Stimulated activated CD4-positive, alpha-beta T cell treated with anti-CD3 and anti-CD28 coated beads, Interleukin-2, amount 100 ng/mL, for 48 hours (primary cell): ENCODE results near the gene MAP1LC3B.
"Not testable (repeated sequence)": the region's sequence is repeated elsewhere in the genome, so short reads cannot be mapped to it uniquely, and the experiment has no call there.

Experiments used
- DNase-seq, 2 donors: peaks; one replicate each; pipeline ENCODE4 v3.0.0-alpha.2; 2020

MAP1LC3B gene

GRCh38 chr16:87383505-87384161, 8.5 kb upstream of the MAP1LC3B start, which contains the start of gene FBXO31:
Gene FBXO31, minus strand, starts transcription at chr16:87383776. Its CDS starts 32 bp downstream, at chr16:87383744.
- peak; percentile 91 to 97 for DNase-seq

GRCh38 chr16:87384162-87384874, 7.8 kb upstream of the MAP1LC3B start:
- peak in 1 of 2 donors; percentile 41 for DNase-seq

GRCh38 chr16:87384875-87385167, 7.3 kb upstream of the MAP1LC3B start:
- DNase-seq = not testable (repeated sequence)

GRCh38 chr16:87387942-87388817, 4.0 kb upstream of the MAP1LC3B start:
- DNase-seq = peak; percentile 68 to 75

- no peak for DNase-seq
Measured at GRCh38 chr16:87388818-87389134, 3.4 kb upstream of the MAP1LC3B start.

GRCh38 chr16:87389245-87389644, 2.9 kb upstream of the MAP1LC3B start:
- DNase-seq = no peak

- not testable (repeated sequence) for DNase-seq
Measured at GRCh38 chr16:87389914-87390313, 2.2 kb upstream of the MAP1LC3B start.

GRCh38 chr16:87390641-87391323, 1.4 kb upstream of the MAP1LC3B start:
- DNase-seq = no peak

GRCh38 chr16:87391324-87391949, 699 bp upstream of the MAP1LC3B start:
- peak in 1 of 2 donors; percentile 18 for DNase-seq

- peak; percentile 21 to 34 for DNase-seq
Measured at GRCh38 chr16:87392821-87393679, 914 bp downstream of the MAP1LC3B start.

GRCh38 chr16:87393680-87394055, 1.5 kb downstream of the MAP1LC3B start:
- no peak for DNase-seq

GRCh38 chr16:87395181-87395842, 3.2 kb downstream of the MAP1LC3B start:
- DNase-seq = no peak

GRCh38 chr16:87404764-87405625, 12.9 kb downstream of the MAP1LC3B start:
- DNase-seq = no peak

GRCh38 chr16:87406495-87407088, 14.5 kb downstream of the MAP1LC3B start:
- no peak for DNase-seq

- DNase-seq = no peak
Measured at GRCh38 chr16:87407511-87408112, 15.5 kb downstream of the MAP1LC3B start.

GRCh38 chr16:87409153-87409552, 17.0 kb downstream of the MAP1LC3B start:
- no peak for DNase-seq

GRCh38 chr16:87409781-87410180, 17.6 kb downstream of the MAP1LC3B start:
- DNase-seq = no peak

GRCh38 chr16:87410530-87410929, 18.4 kb downstream of the MAP1LC3B start:
- DNase-seq = no peak

- DNase-seq = no peak
Measured at GRCh38 chr16:87410968-87411367, 18.8 kb downstream of the MAP1LC3B start.
